Activated T-cell treated with anti-CD3 and anti-CD28 coated beads, Interleukin-2, amount 50 U/mL, for 24 hours (primary cell): ENCODE data around the gene AQP2.

ENCODE experiments used
- DNase-seq: peaks from one replicate; pipeline ENCODE4 v3.0.0-alpha.2; 2020
- H3K27ac Mint-ChIP-seq: 2 replicates; pipeline ENCODE4 v1.8.0; 2020; ENCODE audit warnings: mild to moderate bottlenecking, mixed read lengths
- H3K27me3 Mint-ChIP-seq: 2 replicates; pipeline ENCODE4 v1.8.0; 2020; ENCODE audit warnings: mixed read lengths
- H3K36me3 Mint-ChIP-seq: 2 replicates; pipeline ENCODE4 v1.8.0; 2020; ENCODE audit warnings: low read depth, mixed read lengths
- H3K4me1 Mint-ChIP-seq: 2 replicates; pipeline ENCODE4 v1.8.0; 2020; ENCODE audit warnings: low read depth, mixed read lengths
- H3K4me3 Mint-ChIP-seq: 2 replicates; pipeline ENCODE4 v1.8.0; 2020; ENCODE audit warnings: mild to moderate bottlenecking, moderate library complexity, mixed read lengths
- H3K9me3 Mint-ChIP-seq: 2 replicates; pipeline ENCODE4 v1.8.0; 2020; ENCODE audit warnings: mixed read lengths

Gene AQP2, protein sequence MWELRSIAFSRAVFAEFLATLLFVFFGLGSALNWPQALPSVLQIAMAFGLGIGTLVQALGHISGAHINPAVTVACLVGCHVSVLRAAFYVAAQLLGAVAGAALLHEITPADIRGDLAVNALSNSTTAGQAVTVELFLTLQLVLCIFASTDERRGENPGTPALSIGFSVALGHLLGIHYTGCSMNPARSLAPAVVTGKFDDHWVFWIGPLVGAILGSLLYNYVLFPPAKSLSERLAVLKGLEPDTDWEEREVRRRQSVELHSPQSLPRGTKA

DNA sequence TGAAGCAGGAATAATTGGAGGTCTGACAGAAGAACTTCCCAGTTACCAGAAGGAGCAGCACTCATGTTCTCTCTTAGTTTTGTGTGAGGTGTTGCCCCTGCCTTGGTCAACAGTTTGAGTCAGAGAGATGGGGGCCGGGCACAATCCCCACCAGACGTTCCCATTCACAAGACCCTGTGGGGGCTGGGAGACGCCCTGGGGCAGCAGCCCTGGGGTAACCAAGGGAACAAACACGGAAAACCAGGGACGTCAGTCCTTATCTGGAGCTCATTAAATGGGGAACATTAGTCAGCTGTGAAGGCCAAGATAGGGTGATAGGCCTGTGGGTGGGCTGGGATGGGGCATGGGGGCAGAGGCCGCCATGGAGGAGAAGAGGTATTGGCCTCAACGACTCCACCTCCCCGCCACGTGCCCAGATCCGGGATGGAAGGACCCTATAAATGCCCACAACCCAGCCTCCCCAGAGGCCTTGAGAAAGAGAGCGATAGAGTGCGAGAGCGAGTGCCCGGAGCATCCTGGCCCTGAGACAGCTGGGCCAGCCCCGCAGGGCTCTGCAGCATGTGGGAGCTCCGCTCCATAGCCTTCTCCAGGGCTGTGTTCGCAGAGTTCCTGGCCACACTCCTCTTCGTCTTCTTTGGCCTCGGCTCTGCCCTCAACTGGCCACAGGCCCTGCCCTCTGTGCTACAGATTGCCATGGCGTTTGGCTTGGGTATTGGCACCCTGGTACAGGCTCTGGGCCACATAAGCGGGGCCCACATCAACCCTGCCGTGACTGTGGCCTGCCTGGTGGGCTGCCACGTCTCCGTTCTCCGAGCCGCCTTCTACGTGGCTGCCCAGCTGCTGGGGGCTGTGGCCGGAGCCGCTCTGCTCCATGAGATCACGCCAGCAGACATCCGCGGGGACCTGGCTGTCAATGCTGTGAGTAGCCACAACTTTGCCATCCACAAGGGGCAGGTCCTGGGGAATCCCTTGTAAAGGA, at the start of gene AQP2:
Gene AQP2 (plus strand): TSS at position 465 of the 979 bp plus-strand sequence. CDS start 94 bp downstream, at position 559.
- Mint-ChIP-seq H3K27ac (no peak within 1 kb of the TSS), H3K27me3 (peaks cover 33% of the 10 kb centered on the region), H3K9me3 (no peaks in the 10 kb centered on the region), H3K4me3 (no peak within 1 kb of the TSS), H3K4me1 (peaks cover 10% of the 10 kb centered on the region), H3K36me3 (no peaks in the 10 kb centered on the region)
- peak; percentile 9 for DNase-seq

DNA sequence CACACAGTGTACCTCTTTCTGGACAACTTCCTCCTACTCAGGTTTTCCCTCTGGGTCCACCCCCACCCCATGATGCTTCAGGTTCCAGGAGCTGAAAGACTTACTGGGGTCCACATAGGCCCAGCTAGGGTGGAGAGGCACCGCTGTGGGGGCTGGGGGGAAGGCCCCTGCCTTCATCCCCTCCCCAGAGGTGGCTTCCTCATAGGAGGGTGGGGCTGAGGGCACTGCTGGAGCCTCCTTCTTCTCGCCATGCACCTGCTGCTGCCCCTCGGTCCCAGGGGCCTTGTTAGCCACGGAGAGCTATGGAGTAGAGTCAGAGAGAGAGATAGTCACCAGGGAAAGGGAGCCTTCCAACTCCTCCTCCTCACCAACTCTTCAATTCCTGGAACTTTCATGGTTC, 49.5 kb upstream of the AQP2 start:
- Mint-ChIP-seq H3K4me1 (peaks cover 15% of the 10 kb centered on the region), H3K27ac (no peak overlapping the region), H3K27me3 (peaks cover 13% of the 10 kb centered on the region), H3K36me3 (no peaks in the 10 kb centered on the region), H3K4me3 (no peak overlapping the region), H3K9me3 (no peaks in the 10 kb centered on the region)
- no peak for DNase-seq

- Mint-ChIP-seq H3K27me3 (peaks cover 13% of the 10 kb centered on the region), H3K36me3 (no peaks in the 10 kb centered on the region), H3K9me3 (no peaks in the 10 kb centered on the region), H3K27ac (no peak overlapping the region), H3K4me1 (peaks cover 15% of the 10 kb centered on the region), H3K4me3 (no peak overlapping the region)
- no peak for DNase-seq
These were observed 48.6 kb upstream of the AQP2 start for GRCh38 chr12:49901986-49902385.

- H3K27ac Mint-ChIP-seq: no peak overlapping the region
- no peaks in the 10 kb centered on the region for H3K36me3 Mint-ChIP-seq
- H3K27me3 Mint-ChIP-seq: peaks cover 13% of the 10 kb centered on the region
- no peak overlapping the region for H3K4me3 Mint-ChIP-seq
- H3K4me1 Mint-ChIP-seq: peaks cover 15% of the 10 kb centered on the region
- DNase-seq: no peak
- no peaks in the 10 kb centered on the region for H3K9me3 Mint-ChIP-seq
These were observed 47.9 kb upstream of the AQP2 start for GRCh38 chr12:49902399-49903350.

DNA sequence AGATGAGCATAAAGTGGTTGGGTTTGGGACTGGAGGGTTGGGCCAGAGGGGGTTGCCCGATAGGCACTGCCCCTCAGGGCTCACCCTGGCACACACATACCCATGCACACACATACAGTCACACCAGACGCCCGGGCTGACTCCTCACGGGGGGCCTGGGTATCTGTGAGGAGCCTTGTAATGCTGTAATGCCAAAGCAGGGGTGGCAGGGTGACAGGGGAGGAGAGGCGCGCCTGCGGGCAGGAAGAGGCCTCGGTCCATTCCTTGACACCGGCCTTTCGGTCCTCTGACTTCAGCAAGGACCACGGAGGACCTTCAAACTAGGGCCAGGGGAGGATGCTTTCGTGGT, 47.2 kb upstream of the AQP2 start:
- H3K9me3 Mint-ChIP-seq: no peaks in the 10 kb centered on the region
- no peaks in the 10 kb centered on the region for H3K36me3 Mint-ChIP-seq
- DNase-seq: no peak
- peak overlapping the region; percentile 57 for H3K4me3 Mint-ChIP-seq
- peaks cover 15% of the 10 kb centered on the region for H3K4me1 Mint-ChIP-seq
- peaks cover 13% of the 10 kb centered on the region for H3K27me3 Mint-ChIP-seq
- H3K27ac Mint-ChIP-seq: no peak overlapping the region

- peak; percentile 67 for DNase-seq
- Mint-ChIP-seq H3K4me1 (peaks cover 15% of the 10 kb centered on the region), H3K9me3 (no peaks in the 10 kb centered on the region), H3K27ac (peak within 1 kb of the TSS; percentile 56), H3K4me3 (peak within 1 kb of the TSS; percentile 64), H3K36me3 (no peaks in the 10 kb centered on the region), H3K27me3 (peaks cover 13% of the 10 kb centered on the region)
These were observed 46.7 kb upstream of the AQP2 start, which contains the start of gene FAIM2 for GRCh38 chr12:49903700-49904423. FAIM2 (minus strand) TSS chr12:49903900; CDS start chr12:49903792, 108 bp downstream.

DNA sequence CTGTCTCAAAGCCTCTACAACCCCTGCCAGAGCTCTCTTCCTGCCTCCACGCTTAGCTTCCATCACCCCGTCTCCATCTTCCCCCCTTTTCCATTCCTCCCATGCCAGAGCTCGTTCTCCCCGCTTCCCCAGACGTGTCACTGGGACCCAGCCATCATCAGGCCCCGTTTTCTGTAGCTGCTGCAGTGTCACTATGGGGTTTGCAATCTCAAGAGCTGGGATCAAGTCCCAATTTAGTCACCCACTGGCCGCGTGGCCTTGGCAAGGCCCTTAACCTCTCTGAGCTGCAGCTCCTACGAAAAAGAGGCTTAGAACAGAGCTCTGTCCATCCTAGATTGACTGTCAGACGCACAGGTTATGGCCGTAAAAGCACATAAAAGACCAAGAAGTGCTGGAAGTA, 45.9 kb upstream of the AQP2 start:
- Mint-ChIP-seq H3K9me3 (no peaks in the 10 kb centered on the region), H3K36me3 (no peaks in the 10 kb centered on the region), H3K27ac (no peak overlapping the region), H3K4me3 (peak overlapping the region; percentile 64), H3K27me3 (peaks cover 13% of the 10 kb centered on the region), H3K4me1 (peaks cover 15% of the 10 kb centered on the region)
- DNase-seq: no peak

GRCh38 chr12:49905718-49906314, 44.7 kb upstream of the AQP2 start:
- peaks cover 15% of the 10 kb centered on the region for H3K4me1 Mint-ChIP-seq
- no peaks in the 10 kb centered on the region for H3K36me3 Mint-ChIP-seq
- no peak overlapping the region for H3K4me3 Mint-ChIP-seq
- H3K9me3 Mint-ChIP-seq: no peaks in the 10 kb centered on the region
- H3K27ac Mint-ChIP-seq: no peak overlapping the region
- DNase-seq: no peak
- H3K27me3 Mint-ChIP-seq: peaks cover 13% of the 10 kb centered on the region

- Mint-ChIP-seq H3K9me3 (no peaks in the 10 kb centered on the region), H3K4me3 (no peak overlapping the region), H3K4me1 (peaks cover 15% of the 10 kb centered on the region), H3K27ac (no peak overlapping the region), H3K27me3 (peaks cover 13% of the 10 kb centered on the region), H3K36me3 (no peaks in the 10 kb centered on the region)
- DNase-seq: no peak
These were observed 43.2 kb upstream of the AQP2 start for GRCh38 chr12:49907352-49907751.

DNA sequence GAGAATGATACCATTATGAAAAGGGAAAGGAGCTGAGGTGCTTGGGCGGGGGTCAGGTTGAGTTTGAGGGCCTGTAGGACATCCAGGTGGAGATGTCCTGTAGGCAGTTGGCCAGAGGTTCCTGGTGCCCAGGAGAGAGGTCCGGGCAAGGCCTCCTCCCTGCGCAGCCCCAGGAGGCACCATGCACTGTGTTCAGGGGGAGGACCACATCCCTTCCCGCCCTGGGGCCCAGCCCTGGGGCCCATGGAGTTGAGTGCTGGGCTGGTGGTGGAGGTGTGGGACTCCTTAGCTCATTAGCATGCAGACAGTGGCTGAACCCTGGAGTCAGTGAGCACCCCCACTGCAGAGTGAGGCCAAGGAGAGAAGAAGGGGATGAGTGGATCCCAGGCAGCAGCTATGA, 41.2 kb upstream of the AQP2 start:
- no peak overlapping the region for H3K27ac Mint-ChIP-seq
- no peak for DNase-seq
- no peaks in the 10 kb centered on the region for H3K36me3 Mint-ChIP-seq
- H3K4me1 Mint-ChIP-seq: peaks cover 4% of the 10 kb centered on the region
- no peak overlapping the region for H3K4me3 Mint-ChIP-seq
- H3K27me3 Mint-ChIP-seq: peaks cover 11% of the 10 kb centered on the region
- H3K9me3 Mint-ChIP-seq: no peaks in the 10 kb centered on the region

DNA sequence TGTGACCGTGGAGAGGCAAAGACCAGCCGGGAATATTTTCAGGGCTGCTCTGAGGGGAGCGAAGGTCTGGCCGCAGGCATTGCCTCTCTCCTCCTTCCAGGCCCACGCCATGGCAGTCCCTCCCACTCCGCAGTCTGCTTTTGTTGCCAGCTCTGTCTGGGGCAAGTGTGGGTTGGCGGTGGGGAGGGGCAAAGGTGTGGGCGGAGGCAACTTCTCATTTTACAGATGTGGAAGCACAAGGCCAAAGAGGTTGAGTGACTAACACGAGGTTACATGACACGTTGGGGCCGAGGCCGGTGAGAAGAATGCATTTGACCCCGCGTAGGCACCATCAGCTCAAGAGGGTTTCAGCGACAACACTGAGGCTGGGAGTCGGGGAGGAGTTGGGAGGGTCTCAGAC, 40.7 kb upstream of the AQP2 start:
- Mint-ChIP-seq H3K27me3 (peaks cover 8% of the 10 kb centered on the region), H3K36me3 (no peaks in the 10 kb centered on the region), H3K9me3 (no peaks in the 10 kb centered on the region), H3K4me3 (no peak overlapping the region), H3K27ac (no peak overlapping the region), H3K4me1 (no peaks in the 10 kb centered on the region)
- no peak for DNase-seq

DNA sequence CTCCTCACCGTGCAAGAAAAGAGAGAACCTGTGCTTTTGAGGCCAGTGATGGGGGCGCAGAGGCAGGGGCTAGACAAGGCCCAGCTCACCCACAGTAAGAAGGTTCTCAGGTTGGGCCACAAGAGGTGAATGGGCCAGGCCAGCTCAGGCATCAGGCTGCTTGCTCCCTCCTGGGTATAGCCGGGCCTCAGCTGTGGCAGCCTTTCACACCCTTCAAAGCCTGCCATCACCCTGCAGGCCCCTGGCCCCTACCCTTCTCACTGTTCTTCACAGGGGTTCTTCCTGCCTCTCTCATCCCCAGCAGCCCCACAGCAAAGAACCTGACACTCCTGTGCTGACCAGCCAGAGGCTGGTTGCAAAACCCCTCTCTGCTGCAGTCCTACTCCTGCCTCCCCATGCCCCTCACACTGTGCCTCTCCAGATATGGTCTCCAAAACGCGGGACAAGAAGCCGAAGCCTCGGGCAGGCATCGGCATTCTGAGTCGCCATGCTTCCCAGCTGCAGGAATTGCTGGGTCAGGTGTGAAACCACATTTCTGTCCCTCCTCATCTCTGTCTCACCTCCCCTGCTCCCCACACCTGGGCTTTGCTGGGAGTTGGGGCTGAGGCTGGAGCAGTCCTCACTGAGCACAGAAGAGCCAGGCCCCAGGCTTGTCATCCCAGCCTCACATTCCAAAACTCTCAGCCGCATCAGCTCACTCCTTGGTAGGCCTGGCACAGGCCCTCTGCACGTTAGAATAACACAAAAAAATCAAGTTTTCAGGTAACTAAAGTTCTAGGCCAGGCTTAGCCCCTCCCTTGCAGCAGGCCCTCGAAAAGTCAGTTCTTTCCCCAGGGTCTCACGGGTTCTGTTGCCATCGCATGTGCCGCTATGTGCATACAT, 40.0 kb upstream of the AQP2 start:
- Mint-ChIP-seq H3K9me3 (no peaks in the 10 kb centered on the region), H3K36me3 (no peaks in the 10 kb centered on the region), H3K4me3 (no peak overlapping the region), H3K27me3 (peaks cover 6% of the 10 kb centered on the region), H3K27ac (no peak overlapping the region), H3K4me1 (no peaks in the 10 kb centered on the region)
- DNase-seq: no peak

DNA sequence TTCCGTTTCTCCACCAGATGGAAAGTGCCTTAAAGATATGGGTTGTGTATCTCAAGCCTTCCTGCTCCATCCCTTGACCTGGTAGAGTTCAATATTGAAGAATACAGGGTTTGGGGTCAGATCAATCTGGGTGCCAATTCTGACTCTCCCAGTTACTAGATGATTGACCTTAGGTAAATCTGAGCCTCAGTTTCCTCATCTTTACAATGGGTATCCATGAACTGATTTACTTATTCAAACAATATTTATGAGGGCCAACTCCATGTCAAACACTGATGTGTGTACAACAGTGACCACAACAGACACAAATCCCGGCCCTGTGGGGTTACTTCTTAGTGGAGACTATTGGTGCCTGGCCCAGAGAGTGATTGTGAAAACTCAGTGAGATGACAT, 39.3 kb upstream of the AQP2 start:
- no peaks in the 10 kb centered on the region for H3K9me3 Mint-ChIP-seq
- H3K4me3 Mint-ChIP-seq: no peak overlapping the region
- H3K27ac Mint-ChIP-seq: no peak overlapping the region
- no peaks in the 10 kb centered on the region for H3K36me3 Mint-ChIP-seq
- H3K4me1 Mint-ChIP-seq: no peaks in the 10 kb centered on the region
- DNase-seq: no peak
- H3K27me3 Mint-ChIP-seq: peaks cover 3% of the 10 kb centered on the region
